Sigmoid colon (tissue), 4 donors: ENCODE results near the gene KRT3.

Experiments used
- EP300 ChIP-seq, 4 donors: sonication (generic); formaldehyde crosslinking; IDR thresholded peaks; one replicate each; pipeline ENCODE4 v1.6.1; 2017; ENCODE audit warnings: antibody characterized with exemption in 4 of 4
- POLR2AphosphoS5 ChIP-seq, 4 donors: sonication (generic); formaldehyde crosslinking; IDR thresholded peaks; one replicate each; pipeline ENCODE4 v1.6.1; 2017; ENCODE audit warnings: antibody characterized with exemption in 4 of 4
- TF ChIP-seq, protein P1 (sequence below), 4 experiments: fragments of 450-650 bp in 3 of 4; fragments of 200-600 bp in 1 of 4; IDR thresholded peaks; one replicate each; pipeline ENCODE4 v1.5.1; 2016 to 2019; ENCODE audit warnings: antibody characterized with exemption in 4 of 4, mild to moderate bottlenecking in 3 of 4, moderate library complexity in 2 of 4

GRCh38 chr12:52810554-52810953 lies 14.6 kb upstream of the KRT3 start:
- TF ChIP-seq, protein P1, sequence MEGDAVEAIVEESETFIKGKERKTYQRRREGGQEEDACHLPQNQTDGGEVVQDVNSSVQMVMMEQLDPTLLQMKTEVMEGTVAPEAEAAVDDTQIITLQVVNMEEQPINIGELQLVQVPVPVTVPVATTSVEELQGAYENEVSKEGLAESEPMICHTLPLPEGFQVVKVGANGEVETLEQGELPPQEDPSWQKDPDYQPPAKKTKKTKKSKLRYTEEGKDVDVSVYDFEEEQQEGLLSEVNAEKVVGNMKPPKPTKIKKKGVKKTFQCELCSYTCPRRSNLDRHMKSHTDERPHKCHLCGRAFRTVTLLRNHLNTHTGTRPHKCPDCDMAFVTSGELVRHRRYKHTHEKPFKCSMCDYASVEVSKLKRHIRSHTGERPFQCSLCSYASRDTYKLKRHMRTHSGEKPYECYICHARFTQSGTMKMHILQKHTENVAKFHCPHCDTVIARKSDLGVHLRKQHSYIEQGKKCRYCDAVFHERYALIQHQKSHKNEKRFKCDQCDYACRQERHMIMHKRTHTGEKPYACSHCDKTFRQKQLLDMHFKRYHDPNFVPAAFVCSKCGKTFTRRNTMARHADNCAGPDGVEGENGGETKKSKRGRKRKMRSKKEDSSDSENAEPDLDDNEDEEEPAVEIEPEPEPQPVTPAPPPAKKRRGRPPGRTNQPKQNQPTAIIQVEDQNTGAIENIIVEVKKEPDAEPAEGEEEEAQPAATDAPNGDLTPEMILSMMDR (IDR thresholded peaks at IDR 0.05): no peak
- no peak for TF ChIP-seq EP300 (IDR thresholded peaks at IDR 0.05)
- TF ChIP-seq POLR2AphosphoS5 (IDR thresholded peaks at IDR 0.05): no peak
